Liver (tissue), 9 donors: ENCODE data around the gene NSG1. TPM values are rescaled to one million over a fixed set of nuclear protein-coding genes. Genes with fewer than 3 reads are reported as not detected.

Experiments
- DNase-seq: peaks from one replicate; pipeline ENCODE4 v3.0.0-alpha.2; 2017; ENCODE audit warnings: low spot score
- H3K27ac ChIP-seq, 2 donors: one replicate each; pipeline ENCODE4 v1.7.0; 2013; ENCODE audit warnings: inconsistent platforms in 2 of 2, low read length in 2 of 2, control low read depth in 1 of 2, low read depth in 1 of 2, mild to moderate bottlenecking in 1 of 2
- H3K27me3 ChIP-seq, 4 donors: one replicate each; pipeline versions ENCODE4 v1.6.1 to v1.7.0; 2013; ENCODE audit warnings: low read length in 3 of 4, inconsistent platforms in 1 of 4, mild to moderate bottlenecking in 1 of 4, moderate library complexity in 1 of 4; ENCODE audit not compliant: control insufficient read depth in 4 of 4, insufficient read depth in 4 of 4
- H3K36me3 ChIP-seq, 4 donors: one replicate each; pipeline versions ENCODE4 v1.6.1 to v1.7.0; 2013; ENCODE audit warnings: low read length in 3 of 4, mild to moderate bottlenecking in 3 of 4, low read depth in 1 of 4, moderate library complexity in 1 of 4; ENCODE audit not compliant: control insufficient read depth in 4 of 4, insufficient read depth in 3 of 4
- H3K4me1 ChIP-seq, 4 donors: one replicate each; pipeline versions ENCODE4 v1.6.1 to v1.7.0; 2013; ENCODE audit warnings: low read length in 3 of 4, mild to moderate bottlenecking in 3 of 4, moderate library complexity in 1 of 4; ENCODE audit not compliant: control insufficient read depth in 4 of 4, insufficient read depth in 4 of 4
- H3K4me3 ChIP-seq, 3 donors: one replicate each; pipeline versions ENCODE4 v1.6.1 to v1.7.0; 2013; ENCODE audit warnings: low read length in 3 of 3, control low read depth in 1 of 3, low read depth in 1 of 3, mild to moderate bottlenecking in 1 of 3
- H3K9ac ChIP-seq, 2 donors: one replicate each; pipeline ENCODE4 v1.7.0; 2013; ENCODE audit warnings: low read length in 2 of 2, mild to moderate bottlenecking in 2 of 2, moderate library complexity in 2 of 2, control low read depth in 1 of 2, low read depth in 1 of 2
- H3K9me3 ChIP-seq, 4 donors: one replicate each; pipeline versions ENCODE4 v1.6.1 to v1.7.0; 2013; ENCODE audit warnings: low read length in 3 of 4; ENCODE audit not compliant: control insufficient read depth in 4 of 4
- ATF3 ChIP-seq: IDR thresholded peaks from 2 replicates; pipeline ENCODE4 v1.6.1; 2016; ENCODE audit warnings: antibody characterized with exemption
- CTCF ChIP-seq: fragments of 150-350 bp; IDR thresholded peaks from 2 replicates; pipeline ENCODE4 v1.5.1; 2017; ENCODE audit warnings: improper control_type of control experiment, low read depth, low read length; ENCODE audit not compliant: missing input control
- EGR1 ChIP-seq, 2 donors: IDR thresholded peaks; 2 replicates each; pipeline ENCODE4 v1.6.1; 2016 to 2018; ENCODE audit warnings: antibody characterized with exemption in 2 of 2, low read depth in 2 of 2
- FOXA1 ChIP-seq: IDR thresholded peaks from 2 replicates; pipeline ENCODE4 v1.6.1; 2016; ENCODE audit warnings: antibody characterized with exemption
- GABPA ChIP-seq, 2 donors: IDR thresholded peaks in 1 of 2; conservative IDR thresholded peaks in 1 of 2; 2 replicates each; pipeline ENCODE4 v1.6.1; 2016; ENCODE audit warnings: antibody characterized with exemption in 2 of 2, mild to moderate bottlenecking in 1 of 2, moderate library complexity in 1 of 2
- JUND ChIP-seq, 2 donors: IDR thresholded peaks; 2 replicates each; pipeline ENCODE4 v1.6.1; 2016; ENCODE audit warnings: antibody characterized with exemption in 2 of 2
- RAD21 ChIP-seq, 2 donors: IDR thresholded peaks; 2 replicates each; pipeline ENCODE4 v1.6.1; 2016; ENCODE audit warnings: antibody characterized with exemption in 2 of 2, mild to moderate bottlenecking in 2 of 2
- RXRA ChIP-seq, 2 donors: IDR thresholded peaks; 2 replicates each; pipeline ENCODE4 v1.6.1; 2017 to 2018; ENCODE audit warnings: antibody characterized with exemption in 2 of 2, mild to moderate bottlenecking in 1 of 2
- SP1 ChIP-seq: IDR thresholded peaks from 2 replicates; pipeline ENCODE4 v1.6.1; 2018; ENCODE audit warnings: antibody characterized with exemption, mild to moderate bottlenecking
- TAF1 ChIP-seq: conservative IDR thresholded peaks from 2 replicates; pipeline ENCODE4 v1.6.1; 2016; ENCODE audit warnings: antibody characterized with exemption, mild to moderate bottlenecking
- YY1 ChIP-seq: IDR thresholded peaks from 2 replicates; pipeline ENCODE4 v1.6.1; 2016; ENCODE audit warnings: antibody characterized with exemption, mild to moderate bottlenecking
- ZBTB33 ChIP-seq: IDR thresholded peaks from 2 replicates; pipeline ENCODE4 v1.6.1; 2016; ENCODE audit warnings: antibody characterized with exemption
- whole genome bisulfite sequencing: extraction: QIAGEN DNeasy Blood & Tissue Kit; methylation state at CpG from one replicate; pipeline ENCODE4 v1.1.7; 2013; 5-methylcytosine and 5-hydroxymethylcytosine counted together
- polyA plus RNA-seq, 2 donors: library from polyadenylated mRNA; stranded (reverse) in 1 of 2; unstranded in 1 of 2; fragments of 200-250 nt in 1 of 2; fragments of >200 nt in 1 of 2; fragmentation: Nextera tagmentation in 1 of 2; extraction: Ambion mirVana in 1 of 2; gene quantifications; one replicate each; pipeline versions ENCODE4 v1.2.1 to v1.2.3, GENCODE V29; 2013 to 2015
- total RNA-seq, 2 donors: library from RNA; depleted of rRNA; stranded (reverse); fragments of >200 nt; gene quantifications; one replicate each; pipeline ENCODE4 v1.2.3, GENCODE V29; 2014
- TF ChIP-seq, protein P1 (sequence below): IDR thresholded peaks from 2 replicates; pipeline ENCODE4 v1.6.1; 2016; ENCODE audit warnings: antibody characterized with exemption
- donor health status: healthy.
- donor health status: healthy.
- donor health status: healthy.
- donor health status: healthy.
- donor health status: healthy.

NSG1 gene
- total and polyA plus RNA-seq, 4 donors = under 0.01 to 0.33 (median 0.13) TPM

- DNase-seq = no peak
- H3K36me3 ChIP-seq = peaks cover 5 to 66% (median 53%) of the 10 kb centered on the region in 4 donors
- peaks cover 0 to 2% (median 1%) of the 10 kb centered on the region in 4 donors for H3K4me1 ChIP-seq
- no peak overlapping the region for H3K4me3 ChIP-seq
- H3K9me3 ChIP-seq = no peaks in the 10 kb centered on the region
- 94% methylated on average over 7 of the region's 7 CpGs for WGBS
- no peak overlapping the region for H3K9ac ChIP-seq
- no peak overlapping the region for H3K27ac ChIP-seq
- TF ChIP-seq JUND (IDR thresholded peaks at IDR 0.05) (no peak), RXRA (IDR thresholded peaks at IDR 0.05) (no peak)
- no peaks in the 10 kb centered on the region for H3K27me3 ChIP-seq
These were observed 69.4 kb downstream of the NSG1 start for GRCh38 chr4:4456351-4456750.

- TF ChIP-seq ZBTB33 = no peak
- TF ChIP-seq YY1 = no peak
- TF ChIP-seq ATF3 = no peak
- no peak for TF ChIP-seq RXRA (IDR thresholded peaks at IDR 0.05)
- no peak for TF ChIP-seq CTCF
- no peak for TF ChIP-seq TAF1
- no peak for TF ChIP-seq SP1
- H3K27me3 ChIP-seq = no peaks in the 10 kb centered on the region
- WGBS = 96% methylated on average over 8 of the region's 8 CpGs
These were observed 70.1 kb downstream of the NSG1 start for GRCh38 chr4:4456816-4457578.

DNA sequence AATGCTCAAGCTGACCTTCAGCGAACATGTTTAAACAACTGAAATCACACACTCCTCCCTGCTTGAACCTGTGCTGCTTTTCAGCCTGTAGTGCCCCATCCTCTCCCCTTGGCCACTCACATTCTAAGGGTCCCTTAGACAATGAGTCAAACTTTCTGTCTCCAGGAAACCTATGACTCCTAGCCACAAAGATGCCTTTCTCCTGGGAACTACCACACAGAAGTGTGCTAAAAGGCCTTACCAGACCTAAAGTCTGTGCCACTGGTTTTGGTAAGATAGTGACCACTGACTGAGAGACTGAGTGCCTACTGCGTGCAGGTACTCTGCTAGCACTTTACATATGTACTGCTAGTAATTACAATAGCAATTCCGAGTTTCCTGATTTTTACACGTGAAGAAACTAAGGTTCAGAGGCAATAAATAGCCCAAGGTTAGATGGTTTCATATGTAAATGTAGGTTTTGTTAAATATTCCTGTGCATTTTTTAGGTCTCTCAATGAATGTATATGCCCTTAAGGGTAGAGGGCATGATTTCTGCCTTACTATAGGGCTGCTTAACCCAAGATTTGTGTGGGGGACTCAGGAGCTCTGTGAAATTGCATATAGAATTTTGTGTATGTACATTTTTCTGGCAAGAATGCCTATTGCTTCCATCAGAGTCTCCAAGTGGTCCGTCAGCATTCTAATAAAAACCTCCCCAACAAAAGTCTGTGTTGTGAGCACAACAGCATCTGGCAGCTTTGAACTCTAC lies 71.1 kb downstream of the NSG1 start:
- WGBS = 92% methylated on average over 5 of the region's 5 CpGs
- no peak overlapping the region for H3K27ac ChIP-seq
- H3K9ac ChIP-seq = no peak overlapping the region
- H3K36me3 ChIP-seq = peaks cover 2 to 60% (median 48%) of the 10 kb centered on the region in 4 donors
- no peak overlapping the region for H3K4me3 ChIP-seq
- peaks cover 4 to 18% (median 15%) of the 10 kb centered on the region in 4 donors for H3K4me1 ChIP-seq
- H3K9me3 ChIP-seq = no peaks in the 10 kb centered on the region
- TF ChIP-seq RAD21 (IDR thresholded peaks at IDR 0.05) (no peak), GABPA (IDR thresholded peaks at IDR 0.05 in 1 of 2, conservative IDR thresholded peaks at IDR 0.05 in 1 of 2) (no peak), TAF1 (no peak), ATF3 (no peak), YY1 (no peak), EGR1 (IDR thresholded peaks at IDR 0.05; ENCODE audit: low read depth in 2 of 2) (no peak), JUND (IDR thresholded peaks at IDR 0.05) (no peak), FOXA1 (no peak)
- TF ChIP-seq, protein P1, sequence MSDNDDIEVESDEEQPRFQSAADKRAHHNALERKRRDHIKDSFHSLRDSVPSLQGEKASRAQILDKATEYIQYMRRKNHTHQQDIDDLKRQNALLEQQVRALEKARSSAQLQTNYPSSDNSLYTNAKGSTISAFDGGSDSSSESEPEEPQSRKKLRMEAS = no peak
- no peak for DNase-seq
- no peaks in the 10 kb centered on the region for H3K27me3 ChIP-seq

More at GRCh38 chr4:4456816-4457578, 70.1 kb downstream of the NSG1 start:
- Histone ChIP-seq H3K9ac (no peak overlapping the region), H3K36me3 (peaks cover 5 to 66% (median 51%) of the 10 kb centered on the region in 4 donors), H3K4me1 (peaks cover 4 to 9% (median 7%) of the 10 kb centered on the region in 4 donors), H3K27ac (no peak overlapping the region), H3K9me3 (no peaks in the 10 kb centered on the region), H3K4me3 (no peak overlapping the region)
- DNase-seq = no peak
